Measurements from ENCODE around the gene LRRK1.

Gene LRRK1

DNA sequence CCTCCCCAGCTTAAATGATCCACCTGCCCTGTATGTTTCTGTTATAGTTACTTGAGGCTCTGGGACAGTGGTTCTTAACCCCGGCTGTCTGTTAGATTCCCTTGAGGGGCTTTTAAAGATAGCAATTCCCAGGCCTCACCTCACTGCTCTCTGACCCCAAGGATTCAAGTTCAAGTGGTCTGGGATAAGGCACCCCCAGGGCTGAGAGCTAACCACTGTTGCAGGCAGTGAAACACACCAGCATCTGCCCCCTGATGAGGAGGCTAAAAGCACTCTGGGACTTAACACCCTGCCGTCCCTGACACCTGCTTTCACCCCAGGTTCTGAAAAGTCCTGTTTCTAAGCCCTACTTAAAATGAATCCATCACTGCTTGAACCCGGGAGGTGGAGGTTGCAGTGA, 103.7 kb downstream of the LRRK1 start:
- DNase-seq (ENCODE audit: low read depth): no peak

DNA sequence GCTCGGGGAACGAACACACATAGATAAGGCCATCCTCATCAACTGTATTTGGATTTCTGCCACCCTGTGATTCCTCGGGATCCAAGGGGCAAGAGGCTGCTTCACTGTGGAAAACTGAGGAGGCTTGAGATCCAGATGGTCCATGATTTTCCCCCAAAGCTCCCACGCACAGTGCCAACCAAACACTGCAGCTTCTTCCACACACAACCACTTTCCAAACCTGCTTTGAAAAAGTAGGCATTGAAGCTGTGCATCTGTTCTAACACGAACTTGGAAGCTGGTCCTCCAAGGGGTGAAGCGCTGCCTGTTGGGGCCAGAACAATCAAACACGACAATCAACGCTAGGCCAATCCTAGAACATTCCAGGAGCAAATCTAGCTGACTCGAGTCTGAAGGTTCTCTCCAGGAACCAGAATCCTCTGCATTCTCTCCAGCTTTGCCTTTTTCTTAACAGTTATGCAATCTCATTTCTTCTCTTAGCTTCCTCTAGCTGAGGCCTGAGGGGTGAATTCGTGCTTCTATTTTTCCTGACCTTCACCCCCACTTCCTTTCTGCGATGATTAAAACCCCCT, 104.4 kb downstream of the LRRK1 start:
- DNase-seq (ENCODE audit: low read depth): no peak

DNA sequence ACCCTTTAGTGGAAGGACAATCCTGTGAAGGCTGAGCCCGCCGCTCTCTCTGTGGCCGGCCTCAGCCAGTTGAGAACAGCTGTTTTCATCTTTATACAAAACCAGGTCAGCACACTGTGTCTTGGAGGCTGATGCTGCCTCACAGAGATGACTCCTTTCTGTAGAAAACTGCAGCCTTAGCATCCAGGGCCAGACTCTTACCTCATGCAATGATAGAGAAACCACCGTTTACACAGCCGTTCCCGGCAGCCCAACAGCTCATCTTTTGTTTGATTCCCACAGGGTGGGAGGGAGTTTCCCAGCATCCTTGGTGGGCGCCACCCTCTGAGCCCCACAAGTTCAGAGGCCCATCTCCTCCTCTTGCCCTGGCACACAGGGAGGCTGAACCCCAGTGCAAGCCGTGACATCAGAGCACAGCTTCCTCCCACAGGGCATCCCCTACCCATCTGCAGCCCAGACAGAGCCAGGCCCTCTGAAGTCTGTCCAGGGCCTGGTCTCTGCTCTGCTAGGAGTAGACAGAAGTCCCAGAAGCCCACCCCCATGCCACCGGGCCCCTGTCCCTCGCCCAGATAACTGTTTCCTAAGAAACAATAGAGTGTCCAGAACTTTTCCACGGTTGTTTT, 105.0 kb downstream of the LRRK1 start:
- DNase-seq (ENCODE audit: low read depth): no peak

DNA sequence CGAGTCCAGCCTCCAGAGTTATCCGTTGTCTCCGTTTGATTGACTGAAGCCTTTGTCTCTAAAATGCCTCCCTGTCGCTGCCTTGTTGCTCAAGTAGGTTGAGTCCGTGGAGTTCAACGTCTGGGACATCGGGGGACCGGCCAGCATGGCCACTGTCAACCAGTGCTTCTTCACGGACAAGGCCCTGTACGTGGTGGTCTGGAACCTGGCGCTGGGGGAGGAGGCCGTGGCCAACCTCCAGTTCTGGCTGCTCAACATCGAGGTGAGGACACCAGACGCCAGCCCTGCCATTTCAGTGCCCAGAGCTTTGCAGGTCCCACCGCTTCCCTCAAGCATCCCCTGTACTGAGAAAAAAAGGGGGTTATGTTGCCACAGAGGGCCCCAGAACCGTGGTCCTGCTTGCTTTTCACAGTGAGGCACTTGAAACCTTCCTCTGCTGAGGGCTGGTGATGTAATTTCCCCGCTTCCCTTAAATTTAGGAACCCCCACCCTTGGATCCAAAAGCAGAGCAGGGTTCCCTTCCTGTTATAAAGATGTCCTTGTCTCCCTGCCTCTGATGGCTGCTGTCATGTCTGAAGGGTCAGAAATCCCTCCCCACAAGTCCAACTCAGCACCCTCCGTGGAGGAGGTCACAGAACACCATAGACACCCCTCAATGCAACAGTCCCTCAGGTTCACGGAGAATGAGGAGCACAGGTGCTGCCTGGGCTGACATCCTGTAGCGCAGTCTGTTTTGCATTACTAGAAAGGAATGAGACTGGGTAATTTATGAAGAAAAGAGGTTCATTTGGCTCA, 105.7 kb downstream of the LRRK1 start:
- DNase-seq (ENCODE audit: low read depth): no peak

DNA sequence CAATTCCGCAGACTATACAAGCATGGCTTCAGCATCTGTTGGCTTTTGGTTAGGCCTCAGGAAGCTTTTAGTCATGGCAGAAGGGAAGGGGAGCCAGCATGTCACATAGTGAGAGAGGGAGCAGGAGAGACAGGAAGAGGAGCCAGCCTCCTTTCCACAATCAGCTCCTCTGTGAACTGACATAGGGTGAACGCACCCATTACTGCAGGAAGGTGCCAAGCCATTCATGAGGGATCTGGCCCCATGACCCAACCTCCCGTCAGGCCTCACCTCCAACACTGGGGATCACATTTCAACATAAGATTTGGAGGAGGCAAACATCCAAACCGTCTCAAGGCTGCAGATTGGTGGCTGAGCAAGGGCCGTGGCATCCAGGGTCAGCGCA, 106.3 kb downstream of the LRRK1 start:
- no peak for DNase-seq (ENCODE audit: low read depth)

DNA sequence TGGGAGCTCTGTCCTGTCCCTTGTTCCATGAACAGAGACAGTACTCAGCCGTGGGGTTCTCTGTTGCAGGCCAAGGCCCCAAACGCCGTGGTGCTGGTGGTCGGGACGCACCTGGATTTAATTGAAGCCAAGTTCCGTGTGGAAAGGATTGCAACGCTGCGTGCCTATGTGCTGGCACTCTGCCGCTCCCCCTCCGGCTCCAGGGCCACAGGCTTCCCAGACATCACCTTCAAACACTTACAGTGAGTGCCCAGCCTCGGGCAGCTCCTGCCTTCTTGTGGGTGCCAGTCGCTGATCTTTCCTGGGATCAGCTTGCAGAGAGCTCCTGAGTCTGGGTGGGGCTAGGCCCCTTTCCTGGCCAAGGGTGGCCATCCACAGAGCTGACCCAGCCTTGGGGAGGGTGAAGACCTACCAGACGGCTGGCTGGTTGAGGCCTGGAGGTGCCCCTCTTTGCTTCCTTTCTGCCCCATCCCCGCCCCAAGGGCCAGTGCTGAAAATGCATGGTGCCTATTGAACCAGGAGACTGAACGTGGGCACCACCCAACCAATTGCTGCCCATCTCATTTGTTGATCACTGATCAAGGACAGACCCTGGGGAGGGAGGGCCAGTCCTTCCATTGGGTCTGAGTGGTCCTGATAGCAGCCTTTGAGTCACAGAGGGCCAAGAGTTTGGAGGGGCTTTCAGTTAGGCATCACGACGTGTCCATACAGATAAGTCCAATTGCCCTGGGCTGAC, 106.9 kb downstream of the LRRK1 start:
- DNase-seq (ENCODE audit: low read depth): no peak

DNA sequence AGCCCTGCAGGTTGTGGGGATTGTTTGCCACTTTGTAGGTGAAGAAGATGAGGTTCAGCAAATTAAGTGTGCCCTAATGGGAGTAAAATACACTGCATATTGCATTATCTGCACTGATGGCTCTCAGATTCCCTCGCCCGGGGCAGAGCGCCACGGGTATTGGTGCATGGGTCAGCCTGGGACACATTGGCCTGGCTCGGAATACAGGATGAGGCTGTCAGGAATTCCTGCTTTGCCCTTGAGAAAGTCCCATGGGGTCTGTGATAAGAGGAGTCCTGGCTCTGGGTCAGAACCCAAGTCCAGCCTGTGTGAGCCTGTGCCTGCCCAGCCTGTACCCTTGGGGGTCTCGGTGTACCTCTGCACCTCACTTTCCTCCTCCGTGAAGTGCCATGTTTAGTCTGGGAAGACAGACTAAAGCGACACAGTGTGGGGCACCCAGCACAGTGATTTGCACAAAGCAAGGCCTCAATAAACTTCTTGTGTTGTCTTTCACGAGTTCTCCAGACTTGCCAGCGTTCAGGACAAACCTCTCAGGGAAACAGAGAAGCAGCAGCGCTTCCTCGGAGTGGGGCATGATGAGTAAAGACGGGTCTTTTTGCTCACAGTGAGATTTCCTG, 107.6 kb downstream of the LRRK1 start:
- DNase-seq (ENCODE audit: low read depth): no peak

DNA sequence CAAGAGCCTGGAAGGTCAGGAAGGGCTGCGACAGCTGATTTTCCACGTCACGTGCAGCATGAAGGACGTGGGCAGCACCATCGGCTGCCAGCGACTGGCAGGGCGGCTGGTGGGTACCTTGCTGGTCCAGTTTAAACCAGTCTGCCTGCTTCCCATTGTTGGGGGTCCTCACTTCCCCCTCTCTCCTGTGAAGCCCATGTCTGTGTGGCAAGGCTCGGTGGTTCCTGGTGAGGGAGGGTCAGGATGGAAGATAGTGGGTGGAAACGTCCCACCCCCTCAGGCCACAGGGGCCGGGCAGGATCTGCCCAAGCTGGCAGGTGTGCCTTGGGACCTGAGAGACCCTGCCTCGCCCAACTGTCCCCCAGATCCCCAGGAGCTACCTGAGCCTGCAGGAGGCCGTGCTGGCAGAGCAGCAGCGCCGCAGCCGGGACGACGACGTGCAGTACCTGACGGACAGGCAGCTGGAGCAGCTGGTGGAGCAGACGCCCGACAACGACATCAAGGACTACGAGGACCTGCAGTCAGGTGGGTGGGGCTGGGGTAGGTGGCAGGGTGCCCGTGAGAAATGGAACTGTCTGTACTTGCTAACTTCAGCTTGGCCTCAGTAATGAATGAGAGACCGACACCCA, 108.2 kb downstream of the LRRK1 start:
- DNase-seq (ENCODE audit: low read depth): no peak

DNA sequence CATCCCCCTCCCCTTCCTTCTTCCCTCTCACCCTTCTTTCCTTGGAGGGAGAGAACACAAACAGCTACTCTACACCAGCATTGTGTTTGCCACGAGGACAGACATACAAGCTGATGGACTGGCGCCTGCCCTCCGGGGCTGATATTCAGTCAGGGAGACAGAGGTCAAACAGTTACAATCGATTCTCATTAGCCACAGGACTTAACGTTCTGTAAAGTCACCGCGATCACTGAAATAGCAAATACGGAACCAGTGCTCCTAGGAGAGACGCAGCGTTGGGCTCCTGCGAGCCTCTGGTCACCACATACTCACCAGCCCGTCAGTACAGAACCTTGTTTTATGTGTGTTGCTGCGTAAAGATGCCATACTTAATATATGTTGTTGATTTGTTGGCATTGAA, 108.8 kb downstream of the LRRK1 start:
- no peak for DNase-seq (ENCODE audit: low read depth)

DNA sequence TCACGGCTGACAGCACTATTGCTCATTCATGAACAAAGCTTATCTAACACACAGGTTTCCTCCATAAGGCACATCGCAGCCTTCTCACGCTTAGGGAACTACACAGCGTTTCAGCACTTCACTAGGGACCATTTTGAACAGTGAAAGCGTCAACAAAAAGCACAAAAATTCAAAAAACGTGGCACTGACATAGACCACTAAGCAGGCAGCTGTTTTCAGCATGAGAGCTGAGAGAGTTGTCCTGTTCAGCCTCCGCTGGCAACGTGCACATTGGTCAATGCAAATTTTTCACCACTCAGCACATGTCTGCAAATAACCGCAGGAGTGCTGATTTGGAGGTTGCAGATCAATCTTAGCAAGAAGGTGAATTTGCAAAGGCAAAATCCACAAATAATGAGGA, 109.2 kb downstream of the LRRK1 start:
- no peak for DNase-seq (ENCODE audit: low read depth)

DNA sequence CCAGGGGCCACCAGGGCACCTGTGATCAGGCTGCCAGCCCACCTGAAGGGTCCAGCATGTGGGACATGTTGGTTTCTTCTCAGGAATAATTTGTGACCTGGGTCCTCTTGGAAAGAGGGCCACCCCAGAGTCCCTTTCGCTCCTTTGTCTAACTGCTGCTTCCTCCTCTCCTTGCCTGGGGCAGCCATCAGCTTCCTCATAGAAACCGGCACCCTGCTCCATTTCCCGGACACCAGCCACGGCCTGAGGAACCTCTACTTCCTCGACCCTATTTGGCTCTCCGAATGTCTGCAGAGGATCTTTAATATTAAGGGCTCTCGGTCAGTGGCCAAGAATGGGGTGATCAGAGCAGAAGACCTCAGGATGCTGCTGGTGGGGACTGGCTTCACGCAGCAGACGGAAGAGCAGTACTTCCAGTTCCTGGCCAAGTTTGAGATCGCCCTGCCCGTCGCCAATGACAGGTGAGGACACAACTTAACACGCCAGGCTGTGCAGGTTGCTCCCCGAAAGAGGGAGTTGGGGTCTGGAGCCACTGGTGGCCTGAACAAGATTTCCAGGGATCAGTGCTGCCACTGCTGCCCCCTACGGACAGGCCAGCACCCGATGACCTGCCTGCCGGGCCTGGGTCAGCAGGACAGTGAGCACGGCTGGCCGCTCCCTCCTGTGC, 109.7 kb downstream of the LRRK1 start:
- no peak for DNase-seq (ENCODE audit: low read depth)

DNA sequence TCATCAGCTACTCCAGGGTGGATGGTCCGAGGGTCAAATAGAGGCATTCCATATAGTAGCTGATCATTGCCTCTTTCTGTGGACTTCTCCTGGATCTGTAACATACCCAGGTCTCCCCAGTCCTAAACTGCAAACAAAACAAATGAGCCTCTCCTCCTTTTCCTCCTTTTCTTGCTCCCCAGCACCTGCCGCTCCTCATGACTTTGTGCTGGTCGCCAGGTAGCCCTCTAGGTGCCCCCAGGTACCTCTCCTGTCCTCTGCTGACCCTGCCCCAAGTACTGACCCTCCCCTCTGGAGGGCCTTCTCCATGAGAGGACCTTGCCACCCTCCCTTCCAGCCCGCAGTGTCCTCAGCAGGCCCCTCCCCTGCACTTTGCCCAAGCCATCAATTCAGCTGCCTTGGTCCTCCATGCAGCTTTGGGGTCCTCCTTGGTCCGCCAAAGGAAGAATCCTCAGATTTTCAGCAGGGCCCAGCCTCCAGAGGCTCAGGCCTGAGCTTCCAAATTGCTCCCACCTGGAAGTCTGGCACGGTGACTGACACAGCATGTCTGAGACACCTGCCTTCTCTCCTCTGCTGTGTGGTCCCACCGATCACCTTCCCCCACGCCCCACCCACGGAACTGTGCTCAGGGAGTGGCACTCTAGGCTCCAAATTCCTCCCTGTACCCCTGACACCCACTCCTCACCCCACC, 111.0 kb downstream of the LRRK1 start:
- no peak for DNase-seq (ENCODE audit: low read depth)

DNA sequence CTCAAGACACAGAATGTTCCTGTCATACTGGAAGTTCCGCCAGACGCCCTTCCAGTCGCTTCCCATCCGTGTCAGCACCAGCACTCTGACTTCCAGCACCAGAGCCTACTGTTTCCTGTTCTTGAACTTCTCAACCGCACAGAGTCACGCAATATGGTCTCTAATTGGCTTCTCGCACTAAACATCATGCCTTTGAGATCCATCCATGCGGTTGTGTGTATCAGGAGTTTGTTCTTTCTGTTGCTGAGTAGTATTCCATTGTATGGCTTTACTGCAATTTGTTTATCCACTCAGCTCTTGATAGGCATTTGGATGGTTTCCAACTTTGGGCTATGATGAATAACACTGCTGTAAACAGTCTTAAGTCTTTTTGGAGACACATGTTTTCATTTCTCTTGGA, 112.1 kb downstream of the LRRK1 start:
- no peak for DNase-seq (ENCODE audit: low read depth)

DNA sequence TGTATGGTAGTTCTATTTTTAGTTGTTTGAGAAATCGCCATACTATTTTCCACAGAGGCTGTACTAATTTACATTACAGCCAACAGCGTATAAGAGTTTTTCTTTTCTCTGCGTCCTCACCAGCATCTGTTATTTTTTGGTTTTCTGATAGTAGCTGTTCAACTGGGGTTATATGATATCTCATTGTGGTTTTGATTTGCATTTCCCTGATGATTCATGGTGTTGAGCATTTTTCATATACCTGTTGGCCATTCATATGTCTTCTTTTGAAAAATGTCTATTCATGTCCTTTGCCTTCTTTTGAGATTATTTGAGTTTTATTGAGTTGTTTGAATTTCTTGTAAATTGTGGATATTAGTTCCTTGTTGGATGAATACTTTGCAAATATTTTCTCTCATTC, 114.6 kb downstream of the LRRK1 start:
- DNase-seq (ENCODE audit: low read depth): no peak

DNA sequence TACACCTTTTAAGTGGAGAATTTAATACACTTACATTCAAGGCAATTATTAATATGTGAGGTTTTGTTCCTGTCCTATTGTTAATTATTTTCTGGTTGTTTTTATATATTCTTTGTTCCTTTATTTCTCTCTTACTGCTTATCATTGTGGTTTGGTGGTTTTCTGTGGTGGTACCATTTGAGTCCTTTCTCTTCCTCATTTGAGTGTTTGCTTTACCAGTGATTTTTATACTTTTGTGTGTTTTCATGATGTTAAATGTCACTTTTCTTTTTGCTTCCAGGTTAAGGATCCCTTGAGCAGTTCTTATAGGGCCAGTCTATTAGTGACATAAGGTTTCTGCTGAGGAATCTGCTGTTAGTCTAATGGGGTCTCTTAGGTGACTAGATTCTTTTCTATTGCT, 116.5 kb downstream of the LRRK1 start:
- DNase-seq (ENCODE audit: low read depth): no peak

DNA sequence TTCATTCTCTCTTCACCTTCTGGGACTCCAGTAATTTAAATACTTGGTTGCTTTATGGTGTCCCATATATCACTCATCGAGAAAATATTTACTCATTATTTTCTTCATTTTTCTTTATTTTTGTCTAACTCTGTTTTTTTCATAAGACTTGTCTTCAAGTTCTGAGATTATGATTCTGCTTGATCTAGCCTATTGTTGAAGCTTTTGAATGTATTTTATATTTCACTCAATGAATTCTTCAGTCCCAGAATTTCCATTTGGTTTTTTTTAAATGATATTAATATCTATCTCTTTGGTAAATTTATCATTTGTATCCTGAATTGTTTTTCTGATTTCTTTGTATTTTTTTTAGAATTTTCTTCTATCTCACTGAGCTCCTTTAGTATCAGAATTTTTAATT, 117.0 kb downstream of the LRRK1 start:
- no peak for DNase-seq (ENCODE audit: low read depth)

DNA sequence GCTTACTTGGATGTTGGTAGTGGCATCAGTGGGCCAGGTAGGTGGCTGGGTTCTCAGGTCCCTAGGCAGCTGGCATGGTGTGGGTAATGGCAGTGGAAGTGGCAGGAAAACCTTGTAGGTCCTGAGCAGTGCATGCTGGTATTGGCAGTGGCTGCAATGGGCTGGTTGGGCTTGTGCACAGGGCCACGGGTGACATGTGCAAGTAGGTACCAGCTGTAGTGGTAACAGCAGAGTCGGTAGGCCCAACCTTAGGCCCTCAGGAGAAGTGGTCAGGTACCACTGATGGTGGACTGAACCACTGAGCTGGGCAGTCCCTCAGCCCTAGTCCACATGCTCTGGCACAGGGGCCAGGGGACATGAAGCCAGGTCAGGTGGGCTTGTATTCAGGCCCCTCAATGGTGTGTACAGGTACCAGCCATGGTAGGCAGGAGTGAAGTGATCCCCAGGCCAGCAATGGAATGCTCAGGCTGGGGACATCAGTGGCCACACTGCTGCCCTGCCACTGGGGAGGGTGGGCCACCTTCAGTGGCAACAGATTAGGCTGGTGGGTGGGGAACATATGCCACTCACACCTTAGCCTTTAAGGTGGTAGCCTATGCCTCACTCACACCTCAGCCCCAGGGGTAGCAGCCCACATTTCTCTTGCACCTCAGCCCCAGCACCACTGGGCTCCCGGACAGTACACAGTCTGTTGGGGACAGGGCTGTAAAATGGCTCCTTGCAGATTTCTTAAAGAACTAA, 118.1 kb downstream of the LRRK1 start:
- no peak for DNase-seq (ENCODE audit: low read depth)

DNA sequence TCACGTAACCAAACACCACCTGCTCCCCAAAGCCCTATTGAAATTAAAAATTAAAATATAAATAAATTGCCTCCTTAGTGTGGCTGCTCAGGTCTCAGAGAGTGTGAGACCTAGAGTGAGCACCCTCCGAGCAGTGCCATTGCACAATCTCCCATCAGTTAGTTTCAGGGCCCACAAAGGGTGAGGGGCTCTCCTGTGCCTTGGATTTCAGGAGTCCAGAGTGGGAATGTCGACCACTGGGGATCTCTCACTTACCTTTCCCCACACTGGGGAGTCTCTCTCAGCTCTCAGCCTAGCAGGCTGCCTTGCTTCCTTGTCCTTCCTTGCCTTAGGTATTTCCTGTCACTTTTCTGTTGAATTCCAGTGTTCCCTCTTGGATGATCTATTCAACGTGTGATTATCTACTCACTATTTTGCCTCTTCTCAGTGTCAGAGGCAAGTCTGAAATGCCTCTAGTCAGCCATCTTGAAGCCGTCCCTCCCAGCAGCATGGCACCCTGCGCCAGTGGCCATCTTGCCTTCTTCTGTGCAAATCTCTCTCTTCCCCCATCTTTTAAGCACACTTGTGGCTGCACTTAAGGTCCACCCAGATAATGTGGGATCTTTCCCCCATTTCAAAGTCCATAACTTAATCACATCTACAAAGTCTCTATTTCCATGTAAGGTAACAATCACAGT, 119.3 kb downstream of the LRRK1 start:
- no peak for DNase-seq (ENCODE audit: low read depth)

DNA sequence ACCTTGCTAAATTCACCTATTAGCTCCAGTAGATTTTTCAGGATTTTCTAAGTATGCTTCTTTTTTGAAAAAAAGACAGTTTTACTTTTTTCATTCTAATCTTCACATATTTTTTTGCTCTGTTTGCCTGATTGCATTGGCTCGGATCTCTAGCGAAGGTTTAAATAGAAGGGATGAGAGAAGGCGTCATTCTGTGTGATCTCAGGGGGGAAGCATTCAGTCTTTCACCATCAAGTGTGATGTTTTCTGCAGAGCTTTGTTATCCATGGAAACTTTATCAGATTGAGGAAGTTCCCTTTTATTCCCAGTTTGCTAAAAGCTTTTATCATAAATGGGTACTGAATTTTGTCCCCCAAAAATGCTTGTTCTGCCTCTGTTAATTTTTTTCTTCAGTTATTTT, 120.3 kb downstream of the LRRK1 start:
- DNase-seq (ENCODE audit: low read depth): no peak

DNA sequence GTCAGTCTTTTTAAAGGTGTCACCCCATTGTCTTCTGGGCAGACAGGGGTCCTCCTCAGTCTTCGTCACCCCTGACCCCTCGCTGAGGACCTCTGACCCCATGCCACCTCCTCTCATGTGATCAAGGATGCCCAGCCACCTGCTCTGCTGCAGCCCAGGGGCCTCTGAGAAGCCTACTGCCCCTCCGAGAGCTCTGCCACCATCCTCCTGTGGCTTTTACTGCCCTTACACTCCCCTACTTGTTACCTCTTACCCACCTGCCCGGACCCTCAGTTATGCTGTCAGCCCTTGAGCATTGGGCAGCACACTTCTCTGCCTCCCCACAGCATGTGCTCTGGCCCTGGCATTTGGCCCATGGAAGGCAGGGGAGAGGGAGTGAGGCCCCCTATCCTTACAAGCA, 123.2 kb downstream of the LRRK1 start:
- no peak for DNase-seq (ENCODE audit: low read depth)
